Measurements from ENCODE around the gene ADAM30. TPM values are rescaled to one million over a fixed set of nuclear protein-coding genes. Genes with fewer than 3 reads are reported as not detected.

Gene ADAM30
- total and polyA plus RNA-seq, 2 experiments from 2014 or later, result not detected

DNA sequence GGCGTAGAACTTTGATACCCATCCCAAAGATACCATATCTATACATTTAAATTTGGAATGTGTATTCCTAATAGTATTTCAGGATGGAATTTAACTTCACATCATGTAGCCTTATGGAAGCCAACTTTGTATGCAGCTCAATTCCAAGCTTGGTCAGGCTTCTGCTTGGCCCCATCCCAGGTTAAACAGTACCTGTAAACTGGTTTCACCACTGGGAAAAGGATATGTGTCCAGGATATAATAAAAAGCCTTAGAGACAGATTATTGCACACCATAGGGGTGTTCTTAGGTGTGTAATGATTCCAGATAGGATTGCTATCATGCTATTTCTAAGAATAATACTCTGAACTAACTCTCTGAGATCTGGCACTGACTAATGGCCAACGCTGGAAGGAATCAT, 28.1 kb downstream of the ADAM30 start:
- Histone ChIP-seq H3K36me3 (replicated peaks; ENCODE audit: insufficient read depth, low read depth) (no peaks in the 10 kb centered on the region), H2AFZ (no peak overlapping the region), H3K4me2 (no peak overlapping the region), H4K20me1 (ENCODE audit: insufficient read depth, poor library complexity, severe bottlenecking) (no peaks in the 10 kb centered on the region), H3K79me2 (no peaks in the 10 kb centered on the region), H3K27ac (no peak overlapping the region), H3K4me1 (ENCODE audit: insufficient read depth) (no peaks in the 10 kb centered on the region), H3K9me3 (ENCODE audit: low read depth) (no peaks in the 10 kb centered on the region), H3K4me3 (no peak overlapping the region), H3K9me2 (replicated peaks; ENCODE audit: insufficient read depth) (no peaks in the 10 kb centered on the region), H3K27me3 (no peaks in the 10 kb centered on the region)
- WGBS (ENCODE audit: low lambda C conversion rate, missing lambda C conversion rate), result 79% methylated on average over 2 of the region's 2 CpGs
- TF ChIP-seq, protein P1, sequence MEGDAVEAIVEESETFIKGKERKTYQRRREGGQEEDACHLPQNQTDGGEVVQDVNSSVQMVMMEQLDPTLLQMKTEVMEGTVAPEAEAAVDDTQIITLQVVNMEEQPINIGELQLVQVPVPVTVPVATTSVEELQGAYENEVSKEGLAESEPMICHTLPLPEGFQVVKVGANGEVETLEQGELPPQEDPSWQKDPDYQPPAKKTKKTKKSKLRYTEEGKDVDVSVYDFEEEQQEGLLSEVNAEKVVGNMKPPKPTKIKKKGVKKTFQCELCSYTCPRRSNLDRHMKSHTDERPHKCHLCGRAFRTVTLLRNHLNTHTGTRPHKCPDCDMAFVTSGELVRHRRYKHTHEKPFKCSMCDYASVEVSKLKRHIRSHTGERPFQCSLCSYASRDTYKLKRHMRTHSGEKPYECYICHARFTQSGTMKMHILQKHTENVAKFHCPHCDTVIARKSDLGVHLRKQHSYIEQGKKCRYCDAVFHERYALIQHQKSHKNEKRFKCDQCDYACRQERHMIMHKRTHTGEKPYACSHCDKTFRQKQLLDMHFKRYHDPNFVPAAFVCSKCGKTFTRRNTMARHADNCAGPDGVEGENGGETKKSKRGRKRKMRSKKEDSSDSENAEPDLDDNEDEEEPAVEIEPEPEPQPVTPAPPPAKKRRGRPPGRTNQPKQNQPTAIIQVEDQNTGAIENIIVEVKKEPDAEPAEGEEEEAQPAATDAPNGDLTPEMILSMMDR (IDR thresholded peaks at IDR 0.05; ENCODE audit: poor library complexity), result no peak
- no peak for TF ChIP-seq EZH2phosphoT487 (IDR thresholded peaks at IDR 0.05; ENCODE audit: low read depth, severe bottlenecking, unreplicated experiment)
- DNase-seq (ENCODE audit: low spot score), result no peak

DNA sequence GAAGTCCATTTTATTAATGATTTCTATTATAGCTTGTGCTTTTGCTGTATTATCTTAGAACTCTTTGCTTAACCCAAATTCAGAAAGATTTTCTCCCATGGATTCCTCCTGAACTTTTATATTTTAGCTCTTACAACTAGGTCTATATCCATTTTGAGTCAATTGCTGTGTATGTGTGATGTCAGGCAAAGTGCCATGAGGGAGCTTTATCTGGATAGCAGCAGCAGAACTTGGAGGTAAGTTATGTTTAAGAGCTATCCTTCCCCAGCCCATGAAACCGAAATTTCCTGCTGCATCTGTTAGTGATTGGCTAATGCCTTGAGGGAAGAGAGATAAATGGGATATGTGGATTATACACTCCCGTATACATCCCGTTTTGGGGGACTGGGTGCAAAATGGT, 29.9 kb downstream of the ADAM30 start:
- Histone ChIP-seq H3K79me2 (no peaks in the 10 kb centered on the region), H3K4me1 (ENCODE audit: insufficient read depth) (peaks cover 3% of the 10 kb centered on the region), H3K27ac (no peak overlapping the region), H3K4me2 (no peak overlapping the region), H2AFZ (no peak overlapping the region), H4K20me1 (ENCODE audit: insufficient read depth, poor library complexity, severe bottlenecking) (no peaks in the 10 kb centered on the region), H3K9me3 (ENCODE audit: low read depth) (no peaks in the 10 kb centered on the region), H3K9me2 (replicated peaks; ENCODE audit: insufficient read depth) (no peaks in the 10 kb centered on the region), H3K27me3 (no peaks in the 10 kb centered on the region), H3K36me3 (replicated peaks; ENCODE audit: insufficient read depth, low read depth) (no peaks in the 10 kb centered on the region), H3K4me3 (no peak overlapping the region)
- 50% methylated on average over 3 of the region's 3 CpGs for WGBS (ENCODE audit: low lambda C conversion rate, missing lambda C conversion rate)
- no peak for TF ChIP-seq EZH2phosphoT487 (IDR thresholded peaks at IDR 0.05; ENCODE audit: low read depth, severe bottlenecking, unreplicated experiment)
- no peak for TF ChIP-seq EZH2 (IDR thresholded peaks at IDR 0.05; ENCODE audit: borderline replicate concordance)
- TF ChIP-seq, protein P1 (IDR thresholded peaks at IDR 0.05; ENCODE audit: poor library complexity), result no peak
- no peak for DNase-seq (ENCODE audit: low spot score)

DNA sequence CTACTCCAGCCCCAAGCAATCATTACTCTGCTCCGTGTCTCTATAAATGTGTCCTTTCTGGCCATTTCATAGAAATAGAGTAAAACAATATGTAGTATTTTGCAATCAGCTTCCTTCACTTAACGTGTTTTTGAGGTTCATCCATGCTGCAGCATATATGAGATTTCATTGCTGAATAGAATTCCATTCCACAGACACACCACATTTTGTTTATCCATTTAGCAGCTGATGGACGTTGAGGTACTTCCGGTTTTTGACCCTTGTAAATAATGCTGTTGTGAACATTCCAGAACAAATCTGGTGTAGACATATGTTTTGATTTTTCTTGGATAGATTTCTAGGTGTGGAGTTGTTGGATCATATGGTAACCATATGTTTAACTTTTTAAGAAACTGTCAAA, 30.7 kb downstream of the ADAM30 start:
- Histone ChIP-seq H3K36me3 (replicated peaks; ENCODE audit: insufficient read depth, low read depth) (no peaks in the 10 kb centered on the region), H3K4me2 (no peak overlapping the region), H4K20me1 (ENCODE audit: insufficient read depth, poor library complexity, severe bottlenecking) (no peaks in the 10 kb centered on the region), H3K9me2 (replicated peaks; ENCODE audit: insufficient read depth) (no peaks in the 10 kb centered on the region), H3K4me3 (no peak overlapping the region), H3K4me1 (ENCODE audit: insufficient read depth) (peaks cover 9% of the 10 kb centered on the region), H3K79me2 (no peaks in the 10 kb centered on the region), H3K27ac (no peak overlapping the region), H2AFZ (no peak overlapping the region), H3K27me3 (no peaks in the 10 kb centered on the region), H3K9me3 (ENCODE audit: low read depth) (no peaks in the 10 kb centered on the region)
- 46% methylated on average over 4 of the region's 4 CpGs for WGBS (ENCODE audit: low lambda C conversion rate, missing lambda C conversion rate)
- DNase-seq (ENCODE audit: low spot score), result no peak
- TF ChIP-seq, protein P1 (IDR thresholded peaks at IDR 0.05; ENCODE audit: poor library complexity), result no peak
- TF ChIP-seq EZH2phosphoT487 (IDR thresholded peaks at IDR 0.05; ENCODE audit: low read depth, severe bottlenecking, unreplicated experiment) (no peak), EZH2 (IDR thresholded peaks at IDR 0.05; ENCODE audit: borderline replicate concordance) (no peak)

DNA sequence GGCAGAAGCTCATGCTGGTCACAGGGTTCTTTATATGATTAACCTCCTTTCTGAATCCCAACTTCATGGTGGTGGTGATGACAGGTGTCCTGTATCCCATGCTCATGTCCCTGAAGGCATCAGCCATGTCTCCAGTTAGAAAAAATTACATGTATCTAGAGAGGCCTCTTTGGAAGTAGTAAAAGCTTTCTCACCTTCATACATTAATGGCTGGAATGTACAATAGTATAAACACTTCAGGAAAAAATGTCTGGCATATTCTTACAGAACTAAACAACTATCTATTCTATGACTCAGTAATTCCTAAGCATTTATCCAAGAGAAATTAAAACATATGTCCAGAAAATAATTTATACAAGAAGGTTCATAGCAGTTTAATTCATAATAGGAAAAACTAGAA, 34.0 kb downstream of the ADAM30 start:
- no peaks in the 10 kb centered on the region for H3K36me3 ChIP-seq (replicated peaks; ENCODE audit: insufficient read depth, low read depth)
- no peaks in the 10 kb centered on the region for H4K20me1 ChIP-seq (ENCODE audit: insufficient read depth, poor library complexity, severe bottlenecking)
- no peak overlapping the region for H3K4me2 ChIP-seq
- no peaks in the 10 kb centered on the region for H3K79me2 ChIP-seq
- DNase-seq (ENCODE audit: low spot score), result no peak
- H3K27ac ChIP-seq, result no peak overlapping the region
- no peaks in the 10 kb centered on the region for H3K9me2 ChIP-seq (replicated peaks; ENCODE audit: insufficient read depth)
- H2AFZ ChIP-seq, result no peak overlapping the region
- H3K4me3 ChIP-seq, result no peak overlapping the region
- TF ChIP-seq EZH2phosphoT487 (IDR thresholded peaks at IDR 0.05; ENCODE audit: low read depth, severe bottlenecking, unreplicated experiment) (no peak), EZH2 (IDR thresholded peaks at IDR 0.05; ENCODE audit: borderline replicate concordance) (no peak)
- TF ChIP-seq, protein P1 (IDR thresholded peaks at IDR 0.05; ENCODE audit: poor library complexity), result no peak
- no peaks in the 10 kb centered on the region for H3K27me3 ChIP-seq
- peaks cover 27% of the 10 kb centered on the region for H3K4me1 ChIP-seq (ENCODE audit: insufficient read depth)
- H3K9me3 ChIP-seq (ENCODE audit: low read depth), result no peaks in the 10 kb centered on the region

Data from hepatocyte (in vitro differentiated cells).